GM19372 (cell line): ENCODE results near the gene PRPS1L1.

Experiments used
- ATAC-seq: cut with Tn5 transposase; IDR thresholded peaks from one replicate; pipeline ENCODE4 v1.9.1; 2021; ENCODE audit warnings: mild to moderate bottlenecking, low read depth, moderate library complexity; ENCODE audit not compliant: unreplicated experiment

The PRPS1L1 gene

DNA sequence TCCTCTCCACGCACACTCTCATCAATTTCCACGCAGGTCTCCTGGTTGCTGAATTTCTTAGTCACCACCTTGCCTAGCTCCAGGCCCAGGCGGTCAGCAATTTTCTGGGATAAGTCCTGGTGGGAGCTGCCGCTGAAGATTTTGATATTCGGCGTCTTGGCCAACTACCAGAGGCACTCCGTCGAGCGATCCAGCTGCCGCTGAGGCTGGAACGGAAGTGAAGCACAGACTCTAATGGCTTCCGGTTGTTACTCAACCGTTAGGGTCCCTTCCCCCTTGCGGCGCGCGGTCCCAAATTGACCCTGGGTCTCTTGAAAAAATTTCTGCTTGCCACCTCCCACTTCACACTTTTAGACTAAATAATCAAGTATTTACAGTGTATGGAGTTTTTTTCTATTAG, at the start of gene PRPS1L1:
Gene PRPS1L1, minus strand, starts transcription at position 219 of the 400 bp plus-strand sequence.
- no peak for ATAC-seq

DNA sequence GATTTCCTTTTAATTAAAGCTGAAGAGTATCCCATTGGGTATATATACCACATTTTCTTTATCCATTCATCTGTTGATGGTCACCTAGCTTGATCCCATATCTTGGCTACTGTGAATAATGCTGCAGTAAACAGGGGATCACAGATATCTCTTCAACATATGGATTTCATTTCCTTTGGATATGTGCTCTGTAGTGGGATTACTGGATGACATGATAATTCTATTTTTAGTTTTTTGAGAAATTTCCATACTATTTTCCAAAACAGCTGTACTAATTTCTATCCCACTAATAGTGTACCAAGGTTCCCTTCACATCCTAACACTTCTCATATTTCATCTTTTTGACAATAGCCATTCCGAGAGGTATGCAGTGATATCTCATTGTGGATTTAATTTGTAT, 48.8 kb upstream of the PRPS1L1 start:
- ATAC-seq, result no peak

DNA sequence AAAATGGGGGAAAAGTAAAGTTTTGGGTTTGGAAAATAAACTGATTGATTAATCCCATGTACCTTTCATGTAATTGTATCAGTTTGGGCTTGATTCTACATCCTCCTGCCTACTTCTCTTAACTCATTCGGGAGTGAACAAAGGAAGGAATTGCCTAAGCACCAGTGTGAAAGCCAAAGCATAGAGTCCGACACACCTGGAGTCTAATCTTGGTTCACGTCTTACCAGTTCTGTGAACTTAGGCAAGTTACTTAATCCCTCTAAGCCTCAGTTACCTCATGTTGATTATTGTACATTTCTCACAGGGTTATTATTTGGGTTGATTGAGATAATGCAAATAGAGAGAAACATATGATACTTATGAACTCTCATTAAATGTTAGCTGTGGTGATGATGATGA, 41.1 kb upstream of the PRPS1L1 start:
- ATAC-seq, result no peak

DNA sequence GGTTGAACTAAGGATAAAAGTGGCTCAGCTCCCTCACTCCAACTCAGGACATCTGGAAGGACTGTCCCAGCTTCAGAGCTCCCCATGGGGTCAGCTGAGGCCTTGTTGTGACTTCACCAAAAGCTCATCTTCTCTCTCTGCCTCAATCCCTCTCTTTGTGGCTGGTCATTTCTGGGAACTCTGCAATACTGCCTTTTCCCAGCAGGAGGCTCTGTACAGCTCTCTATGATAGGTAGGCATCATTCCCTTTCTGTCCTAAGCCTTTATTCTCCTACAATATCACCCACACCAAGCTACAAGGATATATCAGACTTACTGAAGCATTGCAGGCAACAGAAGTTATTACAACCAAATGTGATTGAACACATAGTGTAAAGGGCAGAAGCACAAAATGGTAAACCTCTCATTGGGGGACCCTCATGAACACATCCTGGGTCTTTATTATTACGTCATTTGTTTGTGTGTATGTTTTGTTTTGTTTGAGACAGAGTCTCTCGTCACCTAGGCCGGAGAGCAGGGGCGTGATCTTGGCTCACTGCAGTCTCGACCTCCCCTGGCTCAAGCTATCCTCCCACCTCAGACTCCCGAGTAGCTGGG, 36.7 kb upstream of the PRPS1L1 start:
- no peak for ATAC-seq

- no peak for ATAC-seq
These were observed 35.7 kb upstream of the PRPS1L1 start for GRCh38 chr7:18063149-18063901.

DNA sequence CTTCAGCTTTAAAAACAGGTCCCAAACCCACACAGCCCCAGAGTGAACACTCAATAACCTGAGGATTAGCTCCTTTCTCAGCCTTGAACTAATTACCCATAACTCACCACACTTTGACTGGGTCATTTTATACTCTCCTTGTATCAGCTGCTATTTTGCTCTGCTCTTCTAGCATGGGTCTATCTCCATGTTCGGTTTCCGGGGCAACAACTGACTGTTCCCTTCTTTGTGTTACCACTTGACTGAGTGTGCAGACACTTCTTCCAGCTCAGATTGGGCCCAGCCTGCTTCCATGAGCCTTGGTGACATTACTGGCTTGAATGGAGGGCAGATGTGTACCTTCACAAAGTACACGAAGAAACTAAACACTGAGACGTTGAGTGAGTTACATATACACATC, 31.5 kb upstream of the PRPS1L1 start:
- no peak for ATAC-seq

- ATAC-seq, result no peak
These were observed 26.3 kb upstream of the PRPS1L1 start for GRCh38 chr7:18053941-18054340.

GRCh38 chr7:18053177-18053928, 25.7 kb upstream of the PRPS1L1 start:
- ATAC-seq, result no peak

DNA sequence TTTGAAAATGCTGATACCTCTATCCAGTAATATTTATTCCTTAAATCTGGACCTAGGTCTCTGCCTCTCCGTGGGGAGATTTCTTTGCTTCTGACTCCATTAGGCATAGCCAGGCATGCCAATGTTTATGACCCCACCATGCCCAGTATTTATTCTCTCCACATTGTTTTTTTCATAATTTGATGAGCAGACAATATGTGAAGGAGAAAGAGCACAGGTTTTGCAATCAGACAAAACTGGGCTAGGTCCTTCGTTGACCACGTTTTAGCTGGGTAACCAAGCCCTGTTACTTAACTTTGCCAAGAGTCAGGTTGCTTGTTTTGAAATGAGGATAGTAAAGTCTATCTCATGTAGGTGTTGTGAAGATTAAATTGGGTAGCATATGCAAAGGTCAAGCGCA, 21.6 kb upstream of the PRPS1L1 start:
- ATAC-seq, result no peak

DNA sequence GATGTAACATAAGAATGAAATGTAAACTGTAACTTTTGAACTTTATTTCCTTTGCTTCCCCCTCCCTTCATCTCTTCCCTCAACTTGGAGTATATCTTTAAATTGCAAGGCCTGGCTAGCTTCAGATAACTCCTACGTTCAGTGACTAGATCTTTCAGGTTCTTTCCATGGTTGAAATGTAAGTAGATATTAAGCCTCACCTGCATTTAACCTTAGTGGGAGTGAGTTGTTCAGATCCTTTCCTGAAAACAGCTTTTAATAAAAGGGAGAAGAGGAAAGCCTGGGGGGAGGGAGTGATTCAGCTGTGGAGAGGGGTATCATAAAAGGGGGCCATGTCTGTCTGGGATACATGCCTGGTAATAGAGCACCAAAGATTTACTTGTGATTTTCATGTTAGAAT, 19.0 kb upstream of the PRPS1L1 start:
- no peak for ATAC-seq

DNA sequence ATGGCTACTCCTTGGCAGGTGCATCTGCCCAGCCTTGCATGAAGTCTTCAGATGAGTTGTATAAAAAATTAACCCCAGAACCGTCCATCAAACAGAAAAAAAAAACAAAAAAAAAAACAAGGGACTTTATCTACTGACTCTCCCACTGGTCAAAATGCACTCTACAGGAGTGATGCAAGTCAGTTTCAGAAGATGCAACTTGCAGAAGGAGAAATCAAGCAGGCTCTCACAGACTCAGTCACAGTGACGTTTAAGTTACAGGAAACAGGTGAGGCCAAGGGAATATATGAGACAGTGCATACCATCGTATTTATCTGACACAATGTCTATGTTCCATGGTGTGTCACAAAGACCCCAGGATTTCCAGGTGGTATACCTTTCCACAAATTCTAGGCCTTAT, 17.5 kb upstream of the PRPS1L1 start:
- no peak for ATAC-seq

- ATAC-seq, result no peak
These were observed 13.5 kb upstream of the PRPS1L1 start for GRCh38 chr7:18041191-18041590.

- no peak for ATAC-seq
These were observed 12.6 kb upstream of the PRPS1L1 start for GRCh38 chr7:18040196-18040595.

GRCh38 chr7:18038382-18038781, 10.7 kb upstream of the PRPS1L1 start:
- ATAC-seq, result no peak

DNA sequence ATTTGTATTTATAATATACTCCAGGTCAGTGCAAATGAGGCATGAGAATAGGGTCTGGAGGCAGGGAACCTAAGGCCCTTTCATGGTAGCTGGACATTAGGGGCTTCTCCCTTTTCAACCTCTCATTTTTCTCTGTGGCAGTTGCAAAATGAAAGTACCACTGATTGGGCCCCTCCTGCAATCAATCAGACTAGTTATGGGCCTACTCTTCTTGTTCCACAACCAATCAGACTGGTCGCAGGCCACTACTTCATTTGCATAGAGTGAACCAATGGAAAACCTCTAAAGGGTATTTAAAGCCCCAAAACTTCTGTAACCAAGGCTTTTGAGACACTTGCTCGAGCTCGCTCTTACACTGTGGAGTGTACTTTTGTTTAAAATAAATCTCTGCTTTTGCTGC, 10.0 kb upstream of the PRPS1L1 start:
- no peak for ATAC-seq

- no peak for ATAC-seq
These were observed 9.1 kb upstream of the PRPS1L1 start for GRCh38 chr7:18036783-18037182.

GRCh38 chr7:18030758-18031157, 3.1 kb upstream of the PRPS1L1 start:
- no peak for ATAC-seq

- ATAC-seq, result no peak
These were observed 7.4 kb downstream of the PRPS1L1 start for GRCh38 chr7:18020138-18020715.

- ATAC-seq, result no peak
These were observed 8.1 kb downstream of the PRPS1L1 start for GRCh38 chr7:18019555-18019954.

DNA sequence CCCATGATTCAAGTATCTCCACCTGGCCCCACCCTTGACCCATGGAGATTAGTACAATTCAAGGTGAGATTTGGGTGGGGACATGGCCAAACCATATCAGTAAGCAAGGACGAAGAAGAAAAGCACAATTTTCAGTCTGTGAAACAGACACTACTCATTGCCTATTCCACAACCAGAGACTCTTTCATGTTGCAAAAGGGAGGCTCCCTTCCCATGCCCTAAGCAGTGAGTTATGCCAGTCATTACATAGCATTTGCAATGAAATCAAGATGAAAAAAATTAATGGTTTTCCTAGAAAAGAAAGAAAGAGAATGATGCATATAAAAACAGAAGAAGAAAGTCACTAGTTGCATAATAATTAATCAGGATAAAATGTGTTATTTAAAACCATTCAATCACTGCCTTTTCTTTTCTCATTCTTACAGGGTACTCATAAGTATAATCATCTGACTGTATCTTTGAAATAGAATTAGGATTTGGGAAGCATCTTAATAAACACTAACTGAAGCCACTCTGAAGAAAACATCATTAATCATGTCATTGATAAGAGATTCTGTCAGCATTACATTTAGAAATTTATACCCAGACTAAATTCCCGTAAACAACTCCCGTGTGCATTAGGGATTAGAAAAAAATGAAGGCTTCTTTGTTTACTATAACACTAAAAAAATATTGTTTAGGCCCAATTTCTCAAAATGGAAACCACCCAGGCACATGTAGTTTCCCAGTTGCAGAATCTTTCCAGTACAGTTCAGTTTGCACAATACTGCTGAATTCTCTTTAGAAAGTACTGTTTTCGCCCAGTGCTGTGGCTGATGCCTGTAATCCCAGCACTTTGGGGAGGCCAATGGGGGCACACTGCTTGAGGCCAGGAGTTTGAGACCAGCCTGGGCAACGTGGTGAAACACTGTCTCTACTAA, 9.1 kb downstream of the PRPS1L1 start:
- no peak for ATAC-seq
